ENCODE data around the gene SAMD13. TPM values are rescaled to one million over a fixed set of nuclear protein-coding genes. Genes with fewer than 3 reads are reported as not detected.

Gene SAMD13
- total and polyA plus RNA-seq, 4 donors, result 0.45 to 3.1 (median 1.3) TPM

Other genes starting within 250 kb of the SAMD13 start
- 10 to 100 TPM; 46.6 to 51.5 TPM for gene PRKACB, start 157.4 kb upstream of the SAMD13 start, total RNA-seq
- gene PRKACB, start 157.4 kb upstream of the SAMD13 start, polyA plus RNA-seq, result 10 to 100 TPM; 14.1 to 27.5 TPM
- gene DNASE2B, start 96.8 kb downstream of the SAMD13 start, total RNA-seq, result not detected
- 1 to 10 TPM in 1 of 2 donors, not detected in 1; 1.0 TPM for gene DNASE2B, start 96.8 kb downstream of the SAMD13 start, polyA plus RNA-seq
- gene RPF1, start 177.6 kb downstream of the SAMD13 start, total RNA-seq, result 10 to 100 TPM; 18.6 to 25.1 TPM
- gene RPF1, start 177.6 kb downstream of the SAMD13 start, polyA plus RNA-seq, result 10 to 100 TPM; 29.9 to 34.1 TPM
- gene SPATA1, start 204.7 kb downstream of the SAMD13 start, total RNA-seq, result 1 to 10 TPM; 1.9 to 2.7 TPM
- gene SPATA1, start 204.7 kb downstream of the SAMD13 start, polyA plus RNA-seq, result under 1 TPM in 1 of 2 donors, not detected in 1; 0.90 TPM
- gene GNG5, start 204.9 kb downstream of the SAMD13 start, total RNA-seq, result 10 to 100 TPM; 56.7 to 64.6 TPM
- 100 to 1,000 TPM in 1 of 2 donors, 10 to 100 TPM in 1; 98.7 to 156 TPM for gene GNG5, start 204.9 kb downstream of the SAMD13 start, polyA plus RNA-seq

All from aorta (tissue), 4 donors.